Sigmoid colon (tissue), 7 donors: ENCODE data around the gene SCAF11. TPM values are rescaled to one million over a fixed set of nuclear protein-coding genes. Genes with fewer than 3 reads are reported as not detected.
A peak's percentile ranks its signal among the peaks of the same experiment; 100 is the strongest.

Experiments
- DNase-seq: peaks from one replicate; pipeline ENCODE4 v3.0.0-alpha.2; 2019
- H3K27ac ChIP-seq, 4 donors: fragments of 200-600 bp; sonication (generic); one replicate each; pipeline ENCODE4 v1.5.1; 2016 to 2019; ENCODE audit warnings: mild to moderate bottlenecking in 1 of 4
- H3K27me3 ChIP-seq, 3 donors: fragments of 200-600 bp; sonication (generic); one replicate each; pipeline ENCODE4 v1.5.1; 2019; ENCODE audit warnings: mild to moderate bottlenecking in 1 of 3
- H3K36me3 ChIP-seq, 4 donors: fragments of 200-600 bp; sonication (generic); one replicate each; pipeline ENCODE4 v1.5.1; 2016 to 2019
- H3K4me1 ChIP-seq, 4 donors: fragments of 200-600 bp; sonication (generic); one replicate each; pipeline ENCODE4 v1.5.1; 2017 to 2019
- H3K4me3 ChIP-seq, 4 donors: fragments of 200-600 bp; sonication (generic); one replicate each; pipeline ENCODE4 v1.5.1; 2017 to 2019; ENCODE audit warnings: mild to moderate bottlenecking in 2 of 4, moderate library complexity in 1 of 4
- H3K9me3 ChIP-seq, 4 donors: fragments of 200-600 bp in 3 of 4; sonication (generic) in 3 of 4; one replicate each; pipeline versions ENCODE4 v1.5.1 to v1.6.1; 2013 to 2019
- CTCF ChIP-seq, 4 experiments: fragments of 450-650 bp in 3 of 4; fragments of 200-600 bp in 1 of 4; IDR thresholded peaks; one replicate each; pipeline ENCODE4 v1.5.1; 2016 to 2019; ENCODE audit warnings: antibody characterized with exemption in 4 of 4, mild to moderate bottlenecking in 3 of 4, moderate library complexity in 2 of 4
- EP300 ChIP-seq, 4 donors: sonication (generic); formaldehyde crosslinking; IDR thresholded peaks; one replicate each; pipeline ENCODE4 v1.6.1; 2017; ENCODE audit warnings: antibody characterized with exemption in 4 of 4
- POLR2A ChIP-seq, 2 donors: fragments of 450-650 bp; IDR thresholded peaks; one replicate each; pipeline ENCODE4 v1.6.1; 2016; ENCODE audit warnings: antibody characterized with exemption in 2 of 2, mild to moderate bottlenecking in 2 of 2, moderate library complexity in 2 of 2
- POLR2AphosphoS5 ChIP-seq, 4 donors: sonication (generic); formaldehyde crosslinking; IDR thresholded peaks; one replicate each; pipeline ENCODE4 v1.6.1; 2017; ENCODE audit warnings: antibody characterized with exemption in 4 of 4
- WGBS, 2 donors: extraction: QIAGEN DNeasy Blood & Tissue Kit; methylation state at CpG; one replicate each; pipeline ENCODE4 v1.1.7; 2013; 5-methylcytosine and 5-hydroxymethylcytosine counted together
- intact Hi-C: fragments of 100-400 bp; cut with DNase I; formaldehyde crosslinking; loops from one replicate; pipeline ENCODE4 v1.15.1; 2023
- polyA plus RNA-seq, 3 donors: library from polyadenylated mRNA; stranded (reverse); fragments of 200-250 nt; gene quantifications; one replicate each; pipeline ENCODE4 v1.2.3, GENCODE V29; 2013
- small RNA-seq, 3 donors: library from RNA; depleted of rRNA; stranded (forward); fragments of <200 nt; gene quantifications; one replicate each; pipeline ENCODE3, GENCODE V24; 2016
- total RNA-seq, 4 donors: library from RNA; depleted of rRNA; stranded (reverse); fragments of >200 nt; gene quantifications; one replicate each; pipeline ENCODE4 v1.1.0, GENCODE V29; 2016
- donor health status: healthy with polysubstance abuse.
- donor health status: Bipolar disorder and iron deficiency.
- donor health status: healthy.

SCAF11 gene
- total and polyA plus RNA-seq, 7 donors = 27.6 to 165 (median 116) TPM

GRCh38 chr12:45878630-45879255, 111.6 kb downstream of the SCAF11 start:
- Histone ChIP-seq H3K36me3 (peaks cover 0 to 30% (median 0%) of the 10 kb centered on the region in 4 donors), H3K27ac (peak overlapping the region in 1 of 4 donors; percentile 34), H3K4me1 (peaks cover 0 to 15% (median 5%) of the 10 kb centered on the region in 4 donors), H3K9me3 (no peaks in the 10 kb centered on the region), H3K4me3 (no peak overlapping the region), H3K27me3 (no peaks in the 10 kb centered on the region)
- intact Hi-C loops = no loop called here
- TF ChIP-seq CTCF (IDR thresholded peaks at IDR 0.05) = no peak
- no peak for TF ChIP-seq POLR2A (IDR thresholded peaks at IDR 0.05)
- no peak for TF ChIP-seq POLR2AphosphoS5 (IDR thresholded peaks at IDR 0.05)
- no peak for TF ChIP-seq EP300 (IDR thresholded peaks at IDR 0.05)
- no peak for DNase-seq
- 57 to 67% methylated on average over 8 of the region's 8 CpGs for whole genome bisulfite sequencing, 2 donors

GRCh38 chr12:45877069-45877468, 113.3 kb downstream of the SCAF11 start:
- peaks cover 0 to 32% (median 0%) of the 10 kb centered on the region in 4 donors for H3K36me3 ChIP-seq
- 97 to 98% methylated on average over 5 of the region's 5 CpGs for WGBS, 2 donors
- intact Hi-C loops = no loop called here

GRCh38 chr12:45872446-45872845, 117.9 kb downstream of the SCAF11 start:
- Histone ChIP-seq H3K27ac (no peak overlapping the region), H3K4me1 (no peaks in the 10 kb centered on the region), H3K9me3 (no peaks in the 10 kb centered on the region), H3K4me3 (no peak overlapping the region), H3K27me3 (no peaks in the 10 kb centered on the region), H3K36me3 (peaks cover 0 to 46% (median 0%) of the 10 kb centered on the region in 4 donors)
- 81 to 84% methylated on average over 7 of the region's 7 CpGs for WGBS, 2 donors
- no peak for DNase-seq
- intact Hi-C loops = no loop called here
- TF ChIP-seq EP300 (IDR thresholded peaks at IDR 0.05) = no peak
- no peak for TF ChIP-seq POLR2A (IDR thresholded peaks at IDR 0.05)
- no peak for TF ChIP-seq CTCF (IDR thresholded peaks at IDR 0.05)
- no peak for TF ChIP-seq POLR2AphosphoS5 (IDR thresholded peaks at IDR 0.05)

More at GRCh38 chr12:45877069-45877468, 113.3 kb downstream of the SCAF11 start:
- Histone ChIP-seq H3K4me3 (no peak overlapping the region), H3K27ac (no peak overlapping the region), H3K4me1 (peaks cover 0 to 15% (median 5%) of the 10 kb centered on the region in 4 donors), H3K9me3 (no peaks in the 10 kb centered on the region), H3K27me3 (no peaks in the 10 kb centered on the region)
- no peak for DNase-seq
- no peak for TF ChIP-seq CTCF (IDR thresholded peaks at IDR 0.05)
- TF ChIP-seq POLR2AphosphoS5 (IDR thresholded peaks at IDR 0.05) = no peak
- no peak for TF ChIP-seq POLR2A (IDR thresholded peaks at IDR 0.05)
- no peak for TF ChIP-seq EP300 (IDR thresholded peaks at IDR 0.05)

Small RNA genes lying within 50 kb of the gene (small RNA-seq; reads per million reads assigned to genes)
- 0 reads per million in 3 donors for gene RN7SL246P
